Calu3 (cell line): ENCODE results near the gene PGF. TPM values are rescaled to one million over a fixed set of nuclear protein-coding genes. Genes with fewer than 3 reads are reported as not detected.

ENCODE experiments used
- Bru-seq: library from RNA; stranded (reverse); fragments of 400-500 nt; gene quantifications from one replicate; lab custom pipeline; 2021; lab: Mats Ljungman, UMichigan
- BruChase-seq, 2 experiments: library from RNA; stranded (reverse); fragments of 400-500 nt; gene quantifications; one replicate each; lab custom pipeline; 2021; lab: Mats Ljungman, UMichigan
- BruUV-seq: library from RNA; stranded (reverse); fragments of 400-500 nt; replicated peaks from 2 replicates; lab custom pipeline; 2021; lab: Mats Ljungman, UMichigan
- CTCF ChIA-PET: fragments of 300-600 bp; sonication (Branson Sonifier 250); formaldehyde crosslinking; loops from one replicate; lab custom pipeline; 2022; ENCODE audit warnings: antibody characterized with exemption; lab: Charles Lee
- DNase-seq: peaks from one replicate; pipeline ENCODE4 v3.0.0; 2022
- H3K27ac Mint-ChIP-seq: one replicate; pipeline ENCODE4 v1.8.0; 2022; ENCODE audit warnings: mixed read lengths; ENCODE audit not compliant: unreplicated experiment
- H3K27me3 Mint-ChIP-seq: one replicate; pipeline ENCODE4 v1.8.0; 2022; ENCODE audit warnings: mixed read lengths; ENCODE audit not compliant: unreplicated experiment
- H3K36me3 Mint-ChIP-seq: one replicate; pipeline ENCODE4 v1.8.0; 2022; ENCODE audit warnings: mild to moderate bottlenecking, moderate library complexity, mixed read lengths; ENCODE audit not compliant: insufficient read depth, unreplicated experiment
- H3K4me1 Mint-ChIP-seq: one replicate; pipeline ENCODE4 v1.8.0; 2022; ENCODE audit warnings: mild to moderate bottlenecking, low read depth, mixed read lengths; ENCODE audit not compliant: unreplicated experiment
- H3K4me3 Mint-ChIP-seq: one replicate; pipeline ENCODE4 v1.8.0; 2022; ENCODE audit warnings: mild to moderate bottlenecking, low read depth, moderate library complexity, mixed read lengths; ENCODE audit not compliant: unreplicated experiment
- H3K9me3 Mint-ChIP-seq: one replicate; pipeline ENCODE4 v1.8.0; 2022; ENCODE audit warnings: low read depth, mixed read lengths; ENCODE audit not compliant: unreplicated experiment
- intact Hi-C: fragments of 100-400 bp; cut with micrococcal nuclease; formaldehyde crosslinking; loops from one replicate; pipeline ENCODE4 v1.10.0; 2022; ENCODE audit not compliant: unreplicated experiment
- long read RNA-seq: library from polyadenylated mRNA; stranded (forward); transcript quantifications from one replicate; pipeline ENCODE4 v2.0.0, GENCODE V29; 2022
- total RNA-seq: library from RNA; stranded (reverse); gene quantifications from 2 replicates; pipeline ENCODE4 v1.2.3, GENCODE V29; 2022
- TF ChIP-seq, protein P1 (sequence below): fragments of 200-600 bp; IDR thresholded peaks from one replicate; pipeline ENCODE4 v1.8.0; 2022; ENCODE audit warnings: antibody characterized with exemption; ENCODE audit not compliant: unreplicated experiment

PGF gene
- total RNA-seq (1.2 and 2.1 TPM in 2 replicates), Bru-seq, nascent RNA (percentile 18 among the genes with signal in this experiment), BruChase-seq, experiment 1, labeled RNA remaining after a 6-hour chase (percentile 13 among the genes with signal in this experiment), BruChase-seq, experiment 2, labeled RNA remaining after a 2-hour chase (percentile 19 among the genes with signal in this experiment)
- long read RNA-seq, partial matches to known transcripts = 0 of 2 reads
- long read RNA-seq, other reads (novel, unspliced or antisense) = 0 of 2 reads

DNA sequence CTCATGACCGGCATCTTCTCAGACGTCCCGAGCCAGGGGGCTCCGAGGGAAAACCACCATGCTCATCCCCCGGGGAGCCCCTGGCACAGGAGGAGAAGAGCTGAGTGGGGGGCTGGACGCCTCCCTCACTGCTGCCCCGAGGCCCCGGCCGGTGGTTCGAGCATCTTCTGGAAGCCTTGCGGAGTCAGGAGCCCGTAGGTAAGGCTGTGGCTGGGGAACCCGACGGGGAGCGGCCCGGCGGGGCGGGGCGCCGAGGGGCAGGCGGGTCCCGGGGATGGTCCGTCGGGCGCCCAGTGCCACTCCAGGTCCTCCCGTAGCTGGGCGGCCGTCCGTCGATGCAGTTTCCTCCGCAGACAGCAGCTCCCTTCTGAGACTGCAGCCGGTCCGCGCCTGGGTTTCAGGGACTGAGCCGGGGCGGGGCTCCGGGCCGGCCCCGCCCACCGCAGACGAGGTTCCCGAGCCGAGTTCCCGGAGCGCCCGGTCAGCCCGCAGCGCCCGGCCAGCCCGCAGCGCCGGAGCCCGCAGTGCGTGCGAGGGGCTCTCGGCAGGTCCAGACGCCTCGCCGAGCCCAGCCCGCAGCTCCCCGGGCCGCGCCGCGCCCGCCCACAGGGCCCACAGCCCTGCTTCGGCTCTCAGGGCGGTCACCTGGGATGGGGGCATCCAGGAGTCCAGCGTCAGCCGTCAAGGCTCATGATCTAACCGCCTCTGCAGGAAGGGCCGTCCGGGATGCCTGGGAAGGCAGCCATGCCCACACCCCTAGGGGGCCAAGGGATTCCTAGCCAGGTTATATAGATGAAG lies at the start of gene PGF:
TSS of gene PGF (minus strand) at position 369 of the 798 bp plus-strand sequence. CDS start at position 14, 355 bp downstream.
- peaks cover 15% of the 10 kb centered on the region for H3K27me3 Mint-ChIP-seq
- peak; percentile 57 for DNase-seq
- no peaks in the 10 kb centered on the region for H3K9me3 Mint-ChIP-seq
- TF ChIP-seq, protein P1, sequence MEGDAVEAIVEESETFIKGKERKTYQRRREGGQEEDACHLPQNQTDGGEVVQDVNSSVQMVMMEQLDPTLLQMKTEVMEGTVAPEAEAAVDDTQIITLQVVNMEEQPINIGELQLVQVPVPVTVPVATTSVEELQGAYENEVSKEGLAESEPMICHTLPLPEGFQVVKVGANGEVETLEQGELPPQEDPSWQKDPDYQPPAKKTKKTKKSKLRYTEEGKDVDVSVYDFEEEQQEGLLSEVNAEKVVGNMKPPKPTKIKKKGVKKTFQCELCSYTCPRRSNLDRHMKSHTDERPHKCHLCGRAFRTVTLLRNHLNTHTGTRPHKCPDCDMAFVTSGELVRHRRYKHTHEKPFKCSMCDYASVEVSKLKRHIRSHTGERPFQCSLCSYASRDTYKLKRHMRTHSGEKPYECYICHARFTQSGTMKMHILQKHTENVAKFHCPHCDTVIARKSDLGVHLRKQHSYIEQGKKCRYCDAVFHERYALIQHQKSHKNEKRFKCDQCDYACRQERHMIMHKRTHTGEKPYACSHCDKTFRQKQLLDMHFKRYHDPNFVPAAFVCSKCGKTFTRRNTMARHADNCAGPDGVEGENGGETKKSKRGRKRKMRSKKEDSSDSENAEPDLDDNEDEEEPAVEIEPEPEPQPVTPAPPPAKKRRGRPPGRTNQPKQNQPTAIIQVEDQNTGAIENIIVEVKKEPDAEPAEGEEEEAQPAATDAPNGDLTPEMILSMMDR = no peak
- H3K36me3 Mint-ChIP-seq = peaks cover 7% of the 10 kb centered on the region
- H3K4me3 Mint-ChIP-seq = peak within 1 kb of the TSS; percentile 65
- no peak within 1 kb of the TSS for H3K27ac Mint-ChIP-seq
- no peaks in the 10 kb centered on the region for H3K4me1 Mint-ChIP-seq
- intact Hi-C loops = no loop called here
- CTCF ChIA-PET = interaction anchor here (0.5 kb wide), 1 partner anchor 140 kb away, joined by 6 read pairs; no protein-coding TSS in a partner anchor
- BruUV-seq = no TSS peak

DNA sequence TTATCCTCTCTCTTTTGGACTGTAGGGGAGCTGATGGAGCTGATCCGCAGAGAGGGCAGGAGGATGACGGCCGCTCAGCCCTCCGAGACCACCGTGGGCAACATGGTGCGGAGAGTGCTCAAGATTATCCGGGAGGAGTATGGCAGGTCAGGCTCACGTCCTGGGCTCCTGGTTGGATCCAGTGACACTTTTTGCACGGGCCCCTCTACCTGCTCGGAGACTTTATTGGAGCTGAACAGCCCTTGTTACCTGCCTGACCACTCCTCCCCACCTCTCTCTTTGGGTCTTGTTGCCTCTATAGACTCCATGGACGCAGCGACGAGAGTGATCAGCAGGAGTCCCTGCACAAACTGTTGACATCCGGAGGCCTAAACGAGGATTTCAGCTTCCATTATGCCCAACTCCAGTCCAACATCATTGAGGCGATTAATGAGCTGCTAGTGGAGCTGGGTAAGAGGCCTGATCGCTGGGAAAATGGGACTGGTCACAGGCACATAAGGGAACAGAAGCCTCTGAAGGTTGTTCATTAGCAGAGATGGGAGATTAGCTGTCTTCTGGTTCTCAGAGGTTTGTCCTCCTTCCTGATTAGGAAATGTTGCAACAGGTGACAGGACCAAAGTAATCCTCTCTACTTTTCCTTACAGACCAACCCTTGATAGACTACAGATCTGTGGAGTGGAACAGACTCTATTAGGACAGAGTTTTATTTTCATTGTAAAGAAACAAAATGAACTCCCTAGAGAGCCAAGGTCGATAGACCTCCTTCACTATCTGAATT lies 48.0 kb upstream of the PGF start:
- H3K9me3 Mint-ChIP-seq = no peaks in the 10 kb centered on the region
- peaks cover 43% of the 10 kb centered on the region for H3K36me3 Mint-ChIP-seq
- peak overlapping the region; percentile 85 for H3K4me3 Mint-ChIP-seq
- peaks cover 28% of the 10 kb centered on the region for H3K4me1 Mint-ChIP-seq
- BruUV-seq = no TSS peak
- no peak for DNase-seq
- H3K27me3 Mint-ChIP-seq = no peaks in the 10 kb centered on the region
- peak overlapping the region; percentile 77 for H3K27ac Mint-ChIP-seq
- intact Hi-C loops = loop anchor here (5.0 kb wide), 1 partner anchor 61 kb away; no protein-coding TSS in a partner anchor
- TF ChIP-seq, protein P1 = no peak
- CTCF ChIA-PET = interaction anchor here (0.5 to 2.0 kb wide), 5 partner anchors 15 to 656 kb away, joined by 3 to 12 read pairs (median 4); partner anchors contain the start of gene RPS6KL1

DNA sequence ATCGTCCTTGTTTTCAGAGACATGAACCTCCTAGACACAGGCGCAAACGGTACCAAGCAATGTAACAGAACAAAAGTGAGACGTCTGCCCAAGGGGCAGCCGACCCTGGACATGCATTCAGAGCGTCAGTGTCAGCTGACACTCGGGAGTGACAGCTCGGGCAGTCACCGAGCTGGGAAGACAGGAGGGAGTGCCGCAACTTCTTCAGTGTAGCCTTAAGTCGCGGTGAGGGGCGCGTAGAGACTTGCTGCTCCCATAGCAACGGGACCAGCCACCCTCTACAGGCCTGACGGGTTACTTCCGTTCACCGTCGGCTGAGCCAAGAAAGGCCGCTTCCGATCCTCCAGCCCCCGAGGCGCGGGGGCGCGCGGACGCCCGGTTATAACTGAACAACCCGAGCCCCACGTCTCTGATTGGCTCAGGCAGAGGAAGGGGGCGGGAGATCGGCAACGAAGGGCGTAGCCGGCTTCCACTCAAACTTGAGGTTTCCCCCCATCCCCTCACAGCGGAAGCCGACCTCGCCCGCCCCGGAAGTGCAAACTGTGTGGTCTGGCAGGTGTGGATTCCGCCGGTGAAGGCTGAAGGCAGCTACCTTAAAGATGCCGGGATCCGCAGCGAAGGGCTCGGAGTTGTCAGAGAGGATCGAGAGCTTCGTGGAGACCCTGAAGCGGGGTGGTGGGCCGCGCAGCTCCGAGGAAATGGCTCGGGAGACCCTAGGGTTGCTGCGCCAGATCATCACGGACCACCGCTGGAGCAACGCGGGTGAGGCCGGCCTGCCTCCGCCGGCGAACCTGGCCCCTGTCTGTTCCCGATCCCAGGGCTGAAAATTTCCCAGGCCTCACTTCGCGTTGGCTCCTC lies 47.2 kb upstream of the PGF start, which contains the start of gene EIF2B2:
TSS of gene EIF2B2 (plus strand) at position 530 of the 858 bp plus-strand sequence. CDS start at position 600, 70 bp downstream.
- H3K4me1 Mint-ChIP-seq = peaks cover 28% of the 10 kb centered on the region
- peak within 1 kb of the TSS; percentile 85 for H3K4me3 Mint-ChIP-seq
- intact Hi-C loops = loop anchor here (1.0 to 5.0 kb wide), 2 partner anchors 60 to 88 kb away; no protein-coding TSS in a partner anchor
- TF ChIP-seq, protein P1 = no peak
- H3K27ac Mint-ChIP-seq = peak within 1 kb of the TSS; percentile 77
- peak; percentile 98 for DNase-seq
- peaks cover 36% of the 10 kb centered on the region for H3K36me3 Mint-ChIP-seq
- H3K9me3 Mint-ChIP-seq = no peaks in the 10 kb centered on the region
- TSS peak; percentile 59 for BruUV-seq
- no peaks in the 10 kb centered on the region for H3K27me3 Mint-ChIP-seq
- CTCF ChIA-PET = interaction anchor here (0.5 to 2.0 kb wide), 5 partner anchors 16 to 657 kb away, joined by 3 to 12 read pairs (median 4); partner anchors contain the start of gene RPS6KL1
